ENCODE results near the gene COQ9.

Gene COQ9

GRCh38 chr16:57477531-57478202 is 30.4 kb downstream of the COQ9 start:
- peaks cover 6% of the 10 kb centered on the region for H3K36me3 ChIP-seq (ENCODE audit: control insufficient read depth, insufficient read depth, low read length)
- no peaks in the 10 kb centered on the region for H3K4me1 ChIP-seq (ENCODE audit: control insufficient read depth, insufficient read depth, low read length)
- H3K27me3 ChIP-seq (ENCODE audit: control insufficient read depth, insufficient read depth, low read length) = no peaks in the 10 kb centered on the region
- no peak overlapping the region for H3K9ac ChIP-seq (ENCODE audit: low read length)
- H3K4me3 ChIP-seq (ENCODE audit: low read length) = no peak overlapping the region
- H3K27ac ChIP-seq (ENCODE audit: low read depth, low read length) = no peak overlapping the region

GRCh38 chr16:57478396-57479204 is 31.3 kb downstream of the COQ9 start:
- Histone ChIP-seq H3K36me3 (ENCODE audit: control insufficient read depth, insufficient read depth, low read length) (peaks cover 6% of the 10 kb centered on the region), H3K27ac (ENCODE audit: low read depth, low read length) (no peak overlapping the region), H3K4me3 (ENCODE audit: low read length) (peak overlapping the region; percentile 69), H3K27me3 (ENCODE audit: control insufficient read depth, insufficient read depth, low read length) (no peaks in the 10 kb centered on the region), H3K4me1 (ENCODE audit: control insufficient read depth, insufficient read depth, low read length) (no peaks in the 10 kb centered on the region), H3K9ac (ENCODE audit: low read length) (no peak overlapping the region)

GRCh38 chr16:57479205-57479975 is 32.1 kb downstream of the COQ9 start:
- Histone ChIP-seq H3K27me3 (ENCODE audit: control insufficient read depth, insufficient read depth, low read length) (no peaks in the 10 kb centered on the region), H3K36me3 (ENCODE audit: control insufficient read depth, insufficient read depth, low read length) (peaks cover 6% of the 10 kb centered on the region), H3K4me1 (ENCODE audit: control insufficient read depth, insufficient read depth, low read length) (no peaks in the 10 kb centered on the region), H3K27ac (ENCODE audit: low read depth, low read length) (no peak overlapping the region), H3K9ac (ENCODE audit: low read length) (no peak overlapping the region), H3K4me3 (ENCODE audit: low read length) (peak overlapping the region; percentile 69)

GRCh38 chr16:57479976-57480753 is 32.9 kb downstream of the COQ9 start:
- Histone ChIP-seq H3K27ac (ENCODE audit: low read depth, low read length) (no peak overlapping the region), H3K4me3 (ENCODE audit: low read length) (peak overlapping the region; percentile 69), H3K36me3 (ENCODE audit: control insufficient read depth, insufficient read depth, low read length) (peaks cover 2% of the 10 kb centered on the region), H3K4me1 (ENCODE audit: control insufficient read depth, insufficient read depth, low read length) (no peaks in the 10 kb centered on the region), H3K27me3 (ENCODE audit: control insufficient read depth, insufficient read depth, low read length) (no peaks in the 10 kb centered on the region), H3K9ac (ENCODE audit: low read length) (no peak overlapping the region)

- Histone ChIP-seq H3K4me1 (ENCODE audit: control insufficient read depth, insufficient read depth, low read length) (no peaks in the 10 kb centered on the region), H3K27me3 (ENCODE audit: control insufficient read depth, insufficient read depth, low read length) (no peaks in the 10 kb centered on the region), H3K4me3 (ENCODE audit: low read length) (no peak overlapping the region), H3K36me3 (ENCODE audit: control insufficient read depth, insufficient read depth, low read length) (peaks cover 2% of the 10 kb centered on the region), H3K27ac (ENCODE audit: low read depth, low read length) (no peak overlapping the region), H3K9ac (ENCODE audit: low read length) (no peak overlapping the region)
Observed at GRCh38 chr16:57480754-57481230, 33.5 kb downstream of the COQ9 start.

- no peaks in the 10 kb centered on the region for H3K27me3 ChIP-seq (ENCODE audit: control insufficient read depth, insufficient read depth, low read length)
- H3K9ac ChIP-seq (ENCODE audit: low read length) = no peak overlapping the region
- no peak overlapping the region for H3K27ac ChIP-seq (ENCODE audit: low read depth, low read length)
- H3K36me3 ChIP-seq (ENCODE audit: control insufficient read depth, insufficient read depth, low read length) = peaks cover 2% of the 10 kb centered on the region
- no peaks in the 10 kb centered on the region for H3K4me1 ChIP-seq (ENCODE audit: control insufficient read depth, insufficient read depth, low read length)
- no peak overlapping the region for H3K4me3 ChIP-seq (ENCODE audit: low read length)
Observed at GRCh38 chr16:57481421-57481820, 34.1 kb downstream of the COQ9 start.

GRCh38 chr16:57482845-57483545 is 35.7 kb downstream of the COQ9 start:
- Histone ChIP-seq H3K4me1 (ENCODE audit: control insufficient read depth, insufficient read depth, low read length) (no peaks in the 10 kb centered on the region), H3K9ac (ENCODE audit: low read length) (no peak overlapping the region), H3K4me3 (ENCODE audit: low read length) (no peak overlapping the region), H3K27me3 (ENCODE audit: control insufficient read depth, insufficient read depth, low read length) (no peaks in the 10 kb centered on the region), H3K36me3 (ENCODE audit: control insufficient read depth, insufficient read depth, low read length) (peaks cover 2% of the 10 kb centered on the region), H3K27ac (ENCODE audit: low read depth, low read length) (no peak overlapping the region)

- H3K4me1 ChIP-seq (ENCODE audit: control insufficient read depth, insufficient read depth, low read length) = no peaks in the 10 kb centered on the region
- no peak overlapping the region for H3K9ac ChIP-seq (ENCODE audit: low read length)
- H3K27ac ChIP-seq (ENCODE audit: low read depth, low read length) = no peak overlapping the region
- no peak overlapping the region for H3K4me3 ChIP-seq (ENCODE audit: low read length)
- H3K36me3 ChIP-seq (ENCODE audit: control insufficient read depth, insufficient read depth, low read length) = peaks cover 2% of the 10 kb centered on the region
- no peaks in the 10 kb centered on the region for H3K27me3 ChIP-seq (ENCODE audit: control insufficient read depth, insufficient read depth, low read length)
Observed at GRCh38 chr16:57483725-57484514, 36.6 kb downstream of the COQ9 start.

GRCh38 chr16:57484515-57485005 is 37.3 kb downstream of the COQ9 start:
- no peak overlapping the region for H3K27ac ChIP-seq (ENCODE audit: low read depth, low read length)

GRCh38 chr16:57485091-57485915 is 38.0 kb downstream of the COQ9 start:
- Histone ChIP-seq H3K4me3 (ENCODE audit: low read length) (peak overlapping the region; percentile 84), H3K36me3 (ENCODE audit: control insufficient read depth, insufficient read depth, low read length) (no peaks in the 10 kb centered on the region), H3K27me3 (ENCODE audit: control insufficient read depth, insufficient read depth, low read length) (no peaks in the 10 kb centered on the region), H3K4me1 (ENCODE audit: control insufficient read depth, insufficient read depth, low read length) (no peaks in the 10 kb centered on the region), H3K27ac (ENCODE audit: low read depth, low read length) (no peak overlapping the region), H3K9ac (ENCODE audit: low read length) (peak overlapping the region; percentile 86)

More at GRCh38 chr16:57484515-57485005, 37.3 kb downstream of the COQ9 start:
- Histone ChIP-seq H3K27me3 (ENCODE audit: control insufficient read depth, insufficient read depth, low read length) (no peaks in the 10 kb centered on the region), H3K4me1 (ENCODE audit: control insufficient read depth, insufficient read depth, low read length) (no peaks in the 10 kb centered on the region), H3K9ac (ENCODE audit: low read length) (no peak overlapping the region), H3K4me3 (ENCODE audit: low read length) (no peak overlapping the region), H3K36me3 (ENCODE audit: control insufficient read depth, insufficient read depth, low read length) (no peaks in the 10 kb centered on the region)

Data from rectal smooth muscle tissue (tissue), 1 donor.